ENCODE data around the gene LIMCH1. TPM values are rescaled to one million over a fixed set of nuclear protein-coding genes. Genes with fewer than 3 reads are reported as not detected.

The LIMCH1 gene
- total and polyA plus RNA-seq, 7 donors: 14.2 to 279 (median 169) TPM

DNA sequence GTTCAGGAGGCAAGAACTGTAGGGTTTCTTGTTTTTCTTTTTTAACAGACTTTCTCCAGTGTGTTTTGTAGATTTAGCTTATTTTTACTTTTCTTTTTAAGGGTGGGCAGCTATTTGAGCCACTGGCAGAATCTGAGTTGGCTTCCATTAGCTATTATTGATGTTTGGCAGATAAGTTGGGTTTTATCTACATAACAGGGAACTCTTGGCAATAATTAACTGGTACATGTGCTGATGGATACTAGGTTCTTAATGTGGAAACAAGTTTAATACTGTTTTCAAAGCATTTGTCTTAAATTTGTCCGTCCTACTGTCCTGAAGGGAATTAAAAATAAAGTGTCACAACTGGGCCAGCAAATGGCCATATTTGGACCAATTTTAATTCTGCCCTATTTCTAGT is 130.1 kb downstream of the LIMCH1 start:
- intact Hi-C loops (cut with DNase I): no loop called here
- H3K27me3 ChIP-seq (ENCODE audit: insufficient read depth in 3 of 3, low read length in 2 of 3): no peaks in the 10 kb centered on the region
- no peaks in the 10 kb centered on the region for H3K4me1 ChIP-seq
- TF ChIP-seq, protein P1, sequence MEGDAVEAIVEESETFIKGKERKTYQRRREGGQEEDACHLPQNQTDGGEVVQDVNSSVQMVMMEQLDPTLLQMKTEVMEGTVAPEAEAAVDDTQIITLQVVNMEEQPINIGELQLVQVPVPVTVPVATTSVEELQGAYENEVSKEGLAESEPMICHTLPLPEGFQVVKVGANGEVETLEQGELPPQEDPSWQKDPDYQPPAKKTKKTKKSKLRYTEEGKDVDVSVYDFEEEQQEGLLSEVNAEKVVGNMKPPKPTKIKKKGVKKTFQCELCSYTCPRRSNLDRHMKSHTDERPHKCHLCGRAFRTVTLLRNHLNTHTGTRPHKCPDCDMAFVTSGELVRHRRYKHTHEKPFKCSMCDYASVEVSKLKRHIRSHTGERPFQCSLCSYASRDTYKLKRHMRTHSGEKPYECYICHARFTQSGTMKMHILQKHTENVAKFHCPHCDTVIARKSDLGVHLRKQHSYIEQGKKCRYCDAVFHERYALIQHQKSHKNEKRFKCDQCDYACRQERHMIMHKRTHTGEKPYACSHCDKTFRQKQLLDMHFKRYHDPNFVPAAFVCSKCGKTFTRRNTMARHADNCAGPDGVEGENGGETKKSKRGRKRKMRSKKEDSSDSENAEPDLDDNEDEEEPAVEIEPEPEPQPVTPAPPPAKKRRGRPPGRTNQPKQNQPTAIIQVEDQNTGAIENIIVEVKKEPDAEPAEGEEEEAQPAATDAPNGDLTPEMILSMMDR (IDR thresholded peaks at IDR 0.05): no peak
- H3K4me3 ChIP-seq: no peak overlapping the region
- H3K36me3 ChIP-seq (ENCODE audit: insufficient read depth in 1 of 2, low read depth in 1 of 2): peaks cover 6 to 82% of the 10 kb centered on the region in 2 donors
- H3K9me3 ChIP-seq: no peaks in the 10 kb centered on the region
- no peak overlapping the region for H3K27ac ChIP-seq
- DNase-seq (no peak), ATAC-seq (no peak)
- 91 to 97% (median 93%) methylated on average over 1 of the region's 1 CpG for WGBS, 3 donors

DNA sequence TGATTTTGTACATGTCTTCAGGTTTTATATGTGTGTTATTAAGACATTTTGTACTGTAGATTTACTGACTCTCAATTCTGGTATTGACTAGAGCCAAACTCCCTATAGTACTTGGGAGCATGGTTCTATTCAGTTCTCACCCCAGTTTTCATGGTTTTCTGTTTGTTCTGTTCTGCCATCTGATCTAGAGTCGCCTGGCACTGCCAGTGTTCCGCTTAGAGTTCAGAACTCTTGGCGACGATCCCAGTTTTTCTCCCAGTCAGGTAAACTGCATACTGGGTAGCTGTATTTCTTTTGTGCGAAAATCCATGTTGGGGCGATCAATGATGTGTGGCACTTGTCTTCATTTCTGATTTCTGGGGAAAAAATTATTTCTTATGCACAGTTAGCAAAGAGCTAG is 132.6 kb downstream of the LIMCH1 start:
- H3K36me3 ChIP-seq (ENCODE audit: insufficient read depth in 1 of 2, low read depth in 1 of 2): peaks cover 5 to 84% of the 10 kb centered on the region in 2 donors
- no peak for ATAC-seq

DNA sequence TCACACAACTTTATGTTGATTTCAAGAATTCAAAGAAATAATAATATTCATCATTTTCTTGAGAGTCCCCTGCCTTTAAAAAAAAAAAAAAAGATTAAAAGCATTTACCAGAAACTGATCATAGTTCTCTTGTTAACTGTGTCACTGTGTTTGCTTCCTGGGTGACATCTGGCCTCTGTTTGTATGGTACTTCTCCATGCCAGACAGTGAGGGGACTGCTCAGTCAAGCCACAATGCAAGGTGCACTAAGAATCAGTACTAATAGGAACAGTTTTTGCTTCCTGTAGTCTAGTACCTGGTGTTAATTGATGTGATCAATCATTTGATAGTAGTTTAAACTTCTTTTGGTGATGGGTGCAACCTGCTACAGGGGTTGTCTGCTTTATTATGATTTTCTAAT is 133.0 kb downstream of the LIMCH1 start:
- H3K27ac ChIP-seq: no peak overlapping the region
- H3K36me3 ChIP-seq (ENCODE audit: insufficient read depth in 1 of 2, low read depth in 1 of 2): peaks cover 5 to 85% of the 10 kb centered on the region in 2 donors
- no peaks in the 10 kb centered on the region for H3K4me1 ChIP-seq
- H3K4me3 ChIP-seq: no peak overlapping the region
- H3K27me3 ChIP-seq (ENCODE audit: insufficient read depth in 3 of 3, low read length in 2 of 3): no peaks in the 10 kb centered on the region
- TF ChIP-seq, protein P1 (IDR thresholded peaks at IDR 0.05): no peak
- intact Hi-C loops (cut with DNase I): no loop called here
- ATAC-seq (no peak), DNase-seq (no peak)
- no peaks in the 10 kb centered on the region for H3K9me3 ChIP-seq

More for the DNA sequence above, 132.6 kb downstream of the LIMCH1 start:
- no peaks in the 10 kb centered on the region for H3K4me1 ChIP-seq
- H3K27ac ChIP-seq: no peak overlapping the region
- no peaks in the 10 kb centered on the region for H3K9me3 ChIP-seq
- TF ChIP-seq, protein P1 (IDR thresholded peaks at IDR 0.05): no peak
- intact Hi-C loops (cut with DNase I): no loop called here
- WGBS, 3 donors: 90 to 93% (median 90%) methylated on average over 6 of the region's 6 CpGs
- DNase-seq: no peak
- no peak overlapping the region for H3K4me3 ChIP-seq
- H3K27me3 ChIP-seq (ENCODE audit: insufficient read depth in 3 of 3, low read length in 2 of 3): no peaks in the 10 kb centered on the region

DNA sequence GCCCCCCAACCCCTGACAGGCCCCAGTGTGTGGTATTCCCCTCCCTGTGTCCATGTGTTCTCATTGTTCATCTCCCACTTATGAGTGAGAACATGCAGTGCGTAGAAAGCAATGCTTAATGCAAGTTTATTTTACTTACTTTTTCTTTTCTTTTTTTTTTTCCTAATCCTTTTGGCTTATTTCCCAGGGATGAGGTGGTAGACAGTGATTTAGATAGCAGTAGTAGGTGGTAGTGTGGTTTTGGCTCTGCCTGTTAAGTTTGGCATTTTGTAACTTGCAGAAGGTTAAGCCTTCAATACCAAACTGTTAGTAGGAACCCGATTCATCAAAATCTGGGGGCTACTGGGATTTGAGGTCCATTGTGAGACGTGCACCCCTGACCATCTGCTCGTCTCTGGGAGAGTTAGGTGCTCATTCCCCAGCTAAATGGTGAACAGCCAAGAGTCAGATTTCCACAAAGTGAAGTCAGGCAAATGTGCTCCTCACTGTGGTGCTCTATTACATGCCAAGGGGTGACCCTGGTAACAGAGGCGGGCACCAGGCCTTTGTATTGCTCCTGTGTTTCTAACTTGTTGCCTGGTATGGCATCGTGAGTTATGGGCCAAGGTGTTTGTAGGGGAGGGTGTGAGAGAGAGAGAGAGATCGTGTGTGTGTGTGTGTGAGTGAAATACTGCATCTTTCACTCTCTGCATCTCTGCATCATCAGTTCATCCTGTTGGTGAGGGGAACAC is 140.3 kb downstream of the LIMCH1 start:
- no peak for ATAC-seq
- DNase-seq: no peak
- H3K27ac ChIP-seq: no peak overlapping the region
- H3K9me3 ChIP-seq: no peaks in the 10 kb centered on the region
- no peaks in the 10 kb centered on the region for H3K27me3 ChIP-seq (ENCODE audit: insufficient read depth in 3 of 3, low read length in 2 of 3)
- 84 to 88% (median 86%) methylated on average over 7 of the region's 7 CpGs for WGBS, 3 donors
- TF ChIP-seq, protein P1 (IDR thresholded peaks at IDR 0.05): no peak
- intact Hi-C loops (cut with DNase I): no loop called here
- no peak overlapping the region for H3K4me3 ChIP-seq
- peaks cover 5 to 92% of the 10 kb centered on the region in 2 donors for H3K36me3 ChIP-seq (ENCODE audit: insufficient read depth in 1 of 2, low read depth in 1 of 2)
- H3K4me1 ChIP-seq: no peaks in the 10 kb centered on the region

DNA sequence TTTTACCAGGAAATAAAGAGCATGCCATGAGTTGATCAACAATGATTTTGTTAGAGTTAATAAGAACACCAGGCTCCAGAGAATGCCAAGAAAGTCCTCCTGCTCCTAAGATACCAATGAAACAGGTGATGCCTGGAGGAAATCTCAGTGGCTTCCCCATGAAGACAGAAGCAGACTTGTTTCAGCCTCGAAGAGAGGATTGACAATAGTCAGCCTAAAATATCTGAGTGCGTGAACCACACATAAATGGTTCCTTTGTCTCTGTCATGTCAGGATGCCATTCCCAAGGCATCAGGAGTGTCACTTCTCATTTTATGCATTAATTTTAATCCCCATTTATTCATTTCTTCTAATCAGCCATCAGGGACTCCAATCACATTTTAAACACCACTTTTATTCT is 141.0 kb downstream of the LIMCH1 start:
- ATAC-seq: no peak
- no peaks in the 10 kb centered on the region for H3K9me3 ChIP-seq
- WGBS, 3 donors: 58 to 74% (median 62%) methylated on average over 2 of the region's 2 CpGs
- no peak for DNase-seq
- no peak overlapping the region for H3K4me3 ChIP-seq
- no peaks in the 10 kb centered on the region for H3K27me3 ChIP-seq (ENCODE audit: insufficient read depth in 3 of 3, low read length in 2 of 3)
- H3K27ac ChIP-seq: no peak overlapping the region
- intact Hi-C loops (cut with DNase I): no loop called here
- H3K36me3 ChIP-seq (ENCODE audit: insufficient read depth in 1 of 2, low read depth in 1 of 2): peaks cover 2 to 92% of the 10 kb centered on the region in 2 donors
- H3K4me1 ChIP-seq: no peaks in the 10 kb centered on the region
- TF ChIP-seq, protein P1 (IDR thresholded peaks at IDR 0.05): no peak

Data from psoas muscle (tissue), 8 donors.